Effector CD4-positive, alpha-beta T cell (primary cell): ENCODE results near the gene ZNFX1.
"Not testable (repeated sequence)": the region's sequence is repeated elsewhere in the genome, so short reads cannot be mapped to it uniquely, and the experiment has no call there.

Experiments
- DNase-seq: peaks from one replicate; pipeline ENCODE4 v3.0.0-alpha.2; 2020

ZNFX1 gene

DNA sequence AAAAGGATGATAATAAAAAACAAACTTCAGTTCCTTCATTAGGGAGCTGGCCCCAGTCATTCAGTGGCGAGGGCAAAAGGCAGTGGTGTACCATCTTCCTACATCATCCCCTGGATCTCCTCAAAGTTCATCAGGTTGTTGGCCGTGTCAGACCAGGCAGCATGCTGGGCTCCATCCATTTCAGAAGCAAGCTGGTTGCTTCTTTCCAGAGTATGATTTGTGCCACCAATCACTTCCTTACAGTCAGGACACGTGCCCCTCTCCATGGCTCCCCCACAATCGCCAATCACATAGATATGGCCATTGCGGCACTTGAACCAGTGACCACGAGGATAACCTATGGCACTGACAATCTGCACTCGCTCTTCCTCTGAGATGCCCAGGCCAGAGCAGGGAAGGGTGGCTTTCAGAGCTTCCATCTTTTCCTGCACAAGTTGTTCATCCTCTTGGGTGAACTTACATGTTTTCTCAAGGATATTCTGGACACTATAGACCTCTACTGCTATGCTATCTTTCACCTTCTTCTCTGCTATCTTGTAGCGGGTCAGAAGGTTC lies 30.6 kb downstream of the ZNFX1 start:
- no peak for DNase-seq

DNA sequence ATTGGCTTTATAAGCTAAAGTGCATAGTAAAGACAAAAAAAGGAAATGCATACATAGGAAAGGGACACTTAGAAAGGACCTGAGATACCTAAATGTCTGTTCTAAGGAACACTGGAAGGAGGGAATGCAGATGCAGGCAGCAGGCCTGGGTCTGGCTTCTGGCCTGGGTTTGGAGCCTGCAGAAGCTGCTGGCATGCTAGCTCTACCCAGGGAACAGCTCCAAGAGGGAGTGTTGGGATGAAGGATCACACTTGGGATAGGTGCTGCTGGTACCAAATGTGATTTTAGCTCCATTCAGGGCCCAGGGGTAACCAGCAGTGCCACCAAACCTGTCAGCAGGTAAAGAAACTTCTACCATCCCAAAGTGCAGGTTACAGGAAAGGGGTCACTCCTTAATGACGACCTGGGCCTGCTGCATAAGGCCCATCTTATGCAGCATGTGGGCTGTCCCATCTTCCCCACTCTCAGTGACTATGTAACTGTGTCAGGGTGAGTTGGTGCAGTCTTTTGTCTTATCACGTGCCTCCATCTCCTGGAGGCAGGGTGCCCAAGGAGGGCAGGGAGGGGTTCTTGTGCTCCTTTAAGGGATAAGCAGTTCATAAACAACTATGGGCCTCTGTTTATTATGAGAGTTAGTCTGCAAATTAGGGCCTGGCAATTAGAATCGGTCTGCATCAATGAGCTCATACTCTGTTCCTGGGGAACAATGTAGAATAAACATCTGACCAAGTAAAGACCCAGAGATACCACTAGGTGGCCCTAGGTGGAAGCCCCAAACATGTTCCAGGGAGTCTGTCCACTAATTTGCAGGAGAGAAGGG lies 31.7 kb downstream of the ZNFX1 start:
- DNase-seq = no peak

DNA sequence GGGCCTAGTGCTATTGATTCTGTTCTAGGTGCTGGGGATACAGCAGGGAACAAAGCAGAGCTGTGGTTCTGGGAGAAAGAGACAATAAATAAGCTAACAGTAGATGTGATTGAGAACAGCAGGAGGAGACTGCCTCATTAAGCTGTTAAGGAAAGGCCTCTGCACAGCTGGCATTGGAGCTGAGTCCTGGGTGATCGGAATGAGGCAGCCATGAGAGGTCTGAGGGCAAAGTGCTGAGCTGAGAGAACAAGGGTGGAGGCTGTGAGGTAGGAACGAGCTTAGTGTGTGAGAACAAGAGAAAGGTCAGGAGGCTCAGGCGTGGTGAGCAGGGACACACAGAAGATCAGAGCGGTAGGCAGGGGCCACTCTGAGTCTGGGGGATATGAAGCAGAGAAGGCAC lies 40.3 kb downstream of the ZNFX1 start:
- DNase-seq = no peak

DNA sequence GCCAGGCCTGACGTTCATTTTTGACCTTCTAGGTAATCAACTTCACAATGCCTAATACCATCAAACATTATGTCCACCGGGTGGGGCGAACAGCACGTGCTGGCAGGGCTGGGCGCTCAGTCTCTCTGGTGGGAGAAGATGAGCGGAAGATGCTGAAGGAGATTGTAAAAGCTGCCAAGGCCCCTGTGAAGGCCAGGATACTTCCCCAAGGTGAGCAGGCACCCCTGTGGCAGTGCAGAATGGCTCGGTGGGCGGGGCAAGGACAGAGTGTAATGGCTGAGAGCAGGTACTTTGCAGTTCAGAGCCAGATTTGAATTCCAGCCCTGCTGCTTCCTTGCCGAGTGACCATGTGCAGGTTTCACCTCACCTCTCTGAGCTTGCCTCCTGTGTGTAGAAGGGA lies 41.6 kb downstream of the ZNFX1 start:
- no peak for DNase-seq

DNA sequence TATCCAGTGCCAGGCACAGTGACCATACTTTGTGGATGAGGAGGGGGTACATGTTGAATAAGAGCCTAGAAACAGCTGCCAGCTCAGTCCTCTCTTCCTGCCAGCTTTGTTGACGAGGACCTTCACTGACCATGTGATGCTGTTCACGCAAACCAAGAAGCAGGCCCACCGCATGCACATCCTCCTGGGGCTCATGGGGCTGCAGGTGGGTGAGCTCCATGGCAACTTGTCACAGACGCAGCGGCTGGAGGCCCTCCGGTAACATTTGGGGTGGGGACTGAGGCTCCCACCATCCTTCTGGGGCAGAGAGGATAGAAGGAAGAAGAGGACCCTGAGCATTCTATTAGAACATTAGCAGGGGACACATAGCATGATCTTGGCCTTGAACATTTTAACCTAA lies 43.0 kb downstream of the ZNFX1 start:
- DNase-seq = no peak

DNA sequence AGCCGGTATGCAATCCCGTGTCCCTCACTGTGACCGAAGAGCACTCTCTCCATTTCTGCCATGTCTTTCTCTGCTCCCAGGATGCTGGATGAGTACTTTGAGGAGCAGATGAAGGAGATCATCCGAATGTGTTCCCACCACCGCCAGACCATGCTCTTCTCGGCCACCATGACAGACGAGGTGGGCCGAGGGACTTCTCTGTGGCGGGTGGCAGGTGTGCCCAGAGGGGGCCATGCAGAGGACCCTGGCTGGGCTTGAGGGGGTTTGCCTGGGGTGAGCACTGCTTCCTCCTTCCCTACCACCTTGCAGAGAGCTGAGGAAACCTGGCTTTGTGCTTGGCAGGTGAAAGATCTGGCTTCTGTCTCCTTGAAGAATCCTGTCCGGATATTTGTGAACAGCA lies 44.6 kb downstream of the ZNFX1 start:
- no peak for DNase-seq

DNA sequence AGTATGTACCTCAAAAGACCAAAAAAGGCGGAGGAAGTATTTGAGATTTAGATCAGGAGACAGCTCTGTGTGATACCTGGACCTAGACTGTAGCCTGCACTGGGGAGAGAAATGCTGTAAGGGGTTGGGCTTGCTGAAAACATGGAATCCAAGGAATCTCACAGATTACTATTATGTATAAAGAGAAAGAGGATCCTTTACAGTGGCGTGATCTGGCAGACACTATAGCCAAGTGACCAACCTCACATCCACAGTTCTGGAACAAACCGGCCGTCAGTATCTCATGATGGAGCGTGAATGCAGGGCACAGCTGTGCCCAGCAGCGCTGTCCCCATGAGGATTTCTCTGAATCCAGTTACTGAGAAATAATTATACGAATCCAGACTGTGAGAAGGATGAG lies 46.4 kb downstream of the ZNFX1 start:
- no peak for DNase-seq

DNA sequence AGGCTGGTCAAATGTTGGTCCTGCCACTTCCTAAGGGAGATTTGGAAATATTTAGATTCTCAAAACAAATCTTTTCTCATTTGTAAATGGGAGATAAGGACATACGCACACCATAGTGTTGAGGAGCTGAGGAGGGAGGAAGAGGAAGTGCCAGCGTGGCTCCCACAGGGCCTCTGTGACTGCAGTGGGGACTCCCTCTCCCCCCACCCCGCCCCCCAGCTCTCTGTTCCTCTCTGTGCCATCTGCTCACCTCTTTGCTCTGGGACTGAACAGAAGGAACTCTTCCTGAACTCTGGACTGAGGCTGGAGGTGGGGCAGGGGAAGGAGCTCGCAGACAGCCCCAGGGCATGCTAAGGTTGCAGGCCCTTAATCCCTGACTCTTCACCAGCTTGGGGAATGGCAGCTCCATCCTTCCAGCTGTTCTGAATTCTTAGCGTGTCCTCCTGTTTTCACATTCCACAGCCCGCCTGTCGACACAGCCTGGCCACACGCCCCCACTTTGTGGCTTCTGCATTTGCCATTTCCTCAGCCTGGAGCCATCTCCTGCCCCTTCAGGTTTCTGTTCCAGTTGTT lies 47.2 kb downstream of the ZNFX1 start:
- DNase-seq = no peak

DNA sequence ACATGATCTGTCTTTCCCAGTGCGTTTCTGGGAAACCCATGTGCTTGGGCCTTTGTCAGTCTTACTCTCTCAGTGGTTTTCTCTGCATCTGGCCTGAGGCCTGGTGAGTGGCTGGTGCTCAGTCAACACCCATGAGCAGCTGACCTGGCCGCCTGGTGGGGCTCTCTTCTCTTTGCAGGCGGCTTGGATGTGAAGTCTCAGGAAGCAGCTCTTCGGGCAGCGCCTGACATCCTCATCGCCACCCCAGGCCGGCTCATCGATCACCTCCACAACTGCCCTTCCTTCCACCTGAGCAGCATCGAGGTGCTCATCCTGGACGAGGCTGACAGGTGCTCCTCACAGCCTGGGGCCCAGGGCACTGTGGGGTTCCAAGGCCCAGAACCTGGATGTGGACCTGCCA lies 47.8 kb downstream of the ZNFX1 start:
- DNase-seq = no peak

DNA sequence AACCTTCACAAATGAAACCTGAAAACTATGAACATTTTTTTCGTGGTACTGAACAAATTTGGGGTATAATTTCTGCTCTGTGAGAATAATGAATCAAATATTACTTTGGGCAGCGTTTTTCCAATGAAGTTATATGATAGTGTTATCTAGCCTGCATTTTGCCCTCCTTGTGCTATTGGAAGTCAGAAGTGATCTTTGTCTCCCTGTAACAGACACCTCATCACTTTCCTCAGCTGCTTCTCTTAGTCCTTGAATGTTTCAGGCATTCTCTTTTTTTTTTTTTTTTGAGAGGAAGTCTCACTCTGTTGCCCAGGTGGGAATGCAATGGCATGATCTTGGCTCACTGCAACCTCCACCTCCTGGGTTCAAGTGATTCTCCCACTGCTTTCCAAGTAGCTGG lies 48.5 kb downstream of the ZNFX1 start:
- no peak for DNase-seq

DNA sequence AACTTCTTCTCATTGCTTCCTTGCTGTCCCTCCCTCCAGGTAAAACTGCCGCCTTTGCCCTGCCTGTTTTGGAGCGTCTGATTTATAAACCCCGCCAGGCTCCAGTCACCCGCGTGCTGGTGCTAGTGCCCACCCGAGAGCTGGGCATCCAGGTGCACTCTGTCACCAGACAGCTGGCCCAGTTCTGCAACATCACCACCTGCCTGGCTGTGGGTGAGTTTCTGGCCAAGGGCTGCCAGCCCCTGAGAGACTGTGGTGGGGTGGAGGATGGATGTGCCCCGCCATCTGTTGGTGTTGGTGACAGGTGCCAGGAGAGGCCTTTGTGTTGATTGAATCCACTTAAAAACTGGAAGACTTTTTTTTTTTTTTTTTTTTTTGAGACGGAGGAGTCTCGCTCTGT lies 49.2 kb downstream of the ZNFX1 start:
- DNase-seq = no peak

DNA sequence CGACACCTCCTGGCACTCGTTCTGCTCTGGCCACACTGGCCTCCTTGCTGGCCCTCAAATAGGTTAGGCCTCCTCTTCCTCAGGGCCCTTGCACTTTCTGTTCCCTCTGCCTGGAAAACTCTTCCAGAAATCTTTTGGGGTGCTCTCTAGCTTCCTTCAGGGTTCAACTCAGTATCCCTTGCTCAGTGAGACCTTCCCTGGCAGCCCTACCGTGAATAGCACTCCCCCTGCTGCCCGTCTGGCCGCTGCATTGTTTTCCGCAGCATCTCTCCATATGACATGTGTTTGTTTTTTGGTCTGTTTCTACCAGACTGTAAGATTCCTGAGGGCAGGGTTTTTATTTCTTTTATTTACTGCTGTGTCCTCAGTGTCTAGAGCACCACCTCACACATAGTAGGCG lies 52.0 kb downstream of the ZNFX1 start:
- DNase-seq = no peak

DNA sequence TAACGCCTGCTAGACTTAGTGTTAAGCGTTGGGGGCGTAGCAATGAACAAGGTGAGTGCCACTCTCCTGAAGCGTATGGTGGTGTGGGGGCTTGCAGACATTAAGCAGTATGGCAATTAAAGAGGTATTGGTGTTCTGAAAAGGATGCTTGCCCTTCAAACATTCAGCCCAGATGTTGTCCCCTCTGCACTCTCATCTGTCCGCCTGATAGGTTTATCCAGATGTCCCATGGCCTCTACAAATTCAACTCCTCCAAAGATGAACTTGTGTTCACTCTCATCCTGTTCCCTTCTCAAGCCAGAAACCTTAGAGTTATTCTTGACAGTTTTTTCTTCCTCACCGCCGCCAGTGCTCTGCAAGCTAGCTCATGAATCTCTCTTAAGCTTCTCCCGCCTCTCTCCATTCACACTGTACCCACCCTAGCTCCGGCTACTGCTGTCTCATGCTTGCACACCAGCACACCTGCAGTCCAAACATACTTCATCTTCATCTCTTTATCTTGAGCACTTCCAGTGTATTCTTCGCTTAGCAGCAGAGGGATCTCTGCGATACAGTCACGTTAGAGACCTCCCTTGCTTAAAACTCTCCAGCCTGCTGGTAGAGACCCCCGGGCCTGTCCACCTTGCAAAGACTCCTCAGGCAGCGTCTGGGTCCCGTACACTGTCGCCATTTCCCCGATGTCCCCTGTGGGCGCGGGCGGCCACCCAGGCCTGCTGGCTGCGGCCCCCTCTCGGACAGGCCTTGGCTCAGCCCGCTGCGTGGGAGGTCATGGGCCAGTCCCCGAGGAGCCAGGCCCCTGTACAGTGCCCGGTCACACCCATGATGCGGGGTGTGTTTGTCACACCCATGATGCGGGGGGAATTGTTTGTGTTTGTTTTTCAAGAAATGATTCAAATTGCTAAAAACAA lies 57.7 kb downstream of the ZNFX1 start:
- no peak for DNase-seq

DNA sequence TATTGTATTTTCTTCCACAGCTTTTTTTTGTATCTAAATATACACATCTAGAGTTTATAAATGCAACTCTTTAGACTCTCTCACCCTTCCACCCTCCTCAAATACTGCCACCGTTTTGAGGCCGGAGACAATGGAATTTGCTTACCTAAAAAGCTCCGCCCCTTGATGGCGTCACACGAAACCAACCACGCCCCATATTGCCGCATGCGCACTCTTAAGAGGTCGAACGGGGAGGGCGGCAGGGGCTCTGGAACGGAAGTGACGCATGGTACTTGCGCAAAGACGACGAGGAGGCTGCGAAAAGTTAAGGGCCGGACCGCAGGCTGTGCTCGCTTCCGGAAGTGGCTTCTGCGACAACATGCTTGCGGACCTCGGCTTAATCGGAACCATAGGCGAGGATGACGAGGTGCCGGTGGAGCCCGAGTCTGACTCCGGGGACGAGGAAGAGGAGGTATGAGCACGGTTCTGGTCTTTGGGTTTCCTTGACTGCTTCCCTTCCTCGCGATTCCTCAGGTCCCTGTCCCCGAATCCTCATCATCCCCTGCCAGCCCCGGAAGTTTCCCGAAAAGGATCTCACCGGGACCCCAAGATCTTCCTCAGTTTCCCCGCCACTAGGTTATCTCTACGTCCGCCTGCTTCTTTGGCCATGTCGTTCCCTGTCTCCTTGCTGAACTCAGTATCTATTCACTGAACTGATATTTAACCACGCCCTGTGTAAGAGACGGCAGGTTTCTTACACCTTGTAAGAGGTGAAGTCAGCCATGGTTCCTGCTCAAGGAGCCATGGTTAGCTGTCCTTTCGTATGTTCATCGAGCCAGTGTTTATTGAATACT lies 58.5 kb downstream of the ZNFX1 start, which contains the start of gene DDX27:
TSS of gene DDX27 (plus strand) at position 326 of the 833 bp plus-strand sequence. CDS start at position 359, 33 bp downstream.
- peak; percentile 94 for DNase-seq

DNA sequence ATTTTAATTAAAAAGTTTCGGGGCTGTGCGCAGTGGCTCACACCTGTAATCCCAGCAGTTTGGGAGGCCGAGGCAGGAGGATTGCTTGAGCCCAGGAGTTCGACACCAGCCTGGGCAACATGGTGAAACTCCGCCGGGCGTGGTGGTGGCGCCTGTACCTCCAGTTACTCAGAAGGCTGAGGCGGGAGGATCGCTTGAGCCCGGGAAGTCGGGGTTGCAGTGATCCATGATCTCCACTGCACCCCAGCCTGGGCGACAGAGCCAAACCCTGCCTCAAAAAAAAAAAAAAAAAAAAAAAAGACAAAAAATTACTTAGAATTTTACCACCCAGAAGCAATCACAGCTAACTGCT lies 59.1 kb downstream of the ZNFX1 start:
- DNase-seq = not testable (repeated sequence)

DNA sequence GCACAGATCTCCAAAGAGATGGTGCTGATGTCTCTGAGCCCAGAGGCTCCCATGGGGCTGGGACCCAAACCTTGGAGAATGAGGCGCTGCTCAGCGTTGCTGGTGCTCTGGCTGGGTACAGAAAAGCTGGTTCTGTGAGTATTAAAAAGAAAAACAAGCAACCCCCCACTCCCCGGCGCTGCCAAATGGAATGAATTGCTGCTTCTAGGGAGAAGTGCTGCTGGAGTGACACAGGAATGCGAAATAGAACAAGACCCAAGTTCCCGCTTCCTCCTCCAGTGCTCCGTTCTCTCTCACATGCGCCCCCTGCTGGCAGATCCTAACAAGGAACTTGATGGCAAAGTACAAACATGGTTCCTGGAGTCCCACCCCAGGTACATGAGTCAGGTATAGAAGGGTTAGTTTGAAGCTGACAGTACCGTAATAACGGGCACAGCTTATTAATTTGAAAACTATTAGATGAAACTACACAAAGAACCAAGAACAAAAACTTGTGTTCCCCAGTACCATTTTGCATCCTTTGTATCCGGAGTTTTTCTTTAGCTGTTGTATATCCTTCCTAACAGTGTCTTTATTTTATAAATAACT lies 60.8 kb downstream of the ZNFX1 start:
- peak; percentile 95 for DNase-seq

DNA sequence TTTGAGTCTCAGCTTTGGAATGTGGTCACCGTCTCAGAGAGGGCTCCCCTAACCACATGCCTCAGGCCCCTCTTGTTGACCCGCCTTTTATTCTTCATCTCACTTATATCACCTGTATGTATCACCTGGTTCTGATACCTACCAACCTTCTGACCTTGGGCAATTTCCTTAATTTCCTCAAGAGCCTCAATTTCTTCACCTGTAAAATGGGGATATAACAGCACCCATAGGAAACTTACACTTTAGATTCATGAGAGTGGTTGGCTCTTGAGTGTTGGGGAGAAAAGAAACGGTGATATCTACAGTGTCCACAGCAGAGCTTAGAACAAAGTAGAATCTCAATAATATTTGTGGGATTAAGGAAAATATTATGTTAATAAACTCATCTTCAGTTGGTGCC lies 62.6 kb downstream of the ZNFX1 start:
- DNase-seq = no peak

DNA sequence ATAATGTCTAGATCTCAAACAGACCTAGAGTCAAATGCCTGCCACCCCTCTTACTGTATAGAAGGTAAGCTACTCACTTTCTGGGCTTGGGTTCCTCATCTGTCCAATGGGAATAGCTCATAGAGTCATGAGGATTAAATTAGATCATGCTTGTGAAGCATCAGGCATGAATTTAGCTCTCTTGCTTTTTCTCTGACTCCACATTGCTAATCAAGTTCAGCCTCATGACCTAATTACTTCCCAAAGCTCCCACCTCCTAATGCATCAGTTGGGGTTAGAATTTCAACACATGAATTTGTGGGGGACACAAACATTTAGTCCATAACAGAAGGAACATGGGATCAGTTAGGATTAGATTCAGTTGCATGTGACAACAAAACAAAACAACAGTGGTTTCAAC lies 63.3 kb downstream of the ZNFX1 start:
- DNase-seq = no peak

DNA sequence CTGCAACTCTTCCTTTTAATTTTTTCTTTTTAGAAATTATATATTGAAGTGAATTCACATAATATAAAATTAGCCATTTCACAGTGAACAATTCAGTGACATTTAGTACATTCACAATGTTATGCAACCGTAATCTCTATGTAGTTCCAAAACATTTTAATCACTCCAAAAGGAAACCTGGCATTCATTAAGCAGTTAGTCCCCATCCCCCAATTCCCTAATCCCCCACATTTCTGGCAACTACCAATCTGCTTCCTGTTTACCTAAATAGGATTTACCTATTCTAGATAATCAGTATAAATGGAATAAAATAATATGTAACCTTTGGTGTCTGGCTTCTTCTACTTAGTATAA lies 67.1 kb downstream of the ZNFX1 start:
- no peak for DNase-seq

DNA sequence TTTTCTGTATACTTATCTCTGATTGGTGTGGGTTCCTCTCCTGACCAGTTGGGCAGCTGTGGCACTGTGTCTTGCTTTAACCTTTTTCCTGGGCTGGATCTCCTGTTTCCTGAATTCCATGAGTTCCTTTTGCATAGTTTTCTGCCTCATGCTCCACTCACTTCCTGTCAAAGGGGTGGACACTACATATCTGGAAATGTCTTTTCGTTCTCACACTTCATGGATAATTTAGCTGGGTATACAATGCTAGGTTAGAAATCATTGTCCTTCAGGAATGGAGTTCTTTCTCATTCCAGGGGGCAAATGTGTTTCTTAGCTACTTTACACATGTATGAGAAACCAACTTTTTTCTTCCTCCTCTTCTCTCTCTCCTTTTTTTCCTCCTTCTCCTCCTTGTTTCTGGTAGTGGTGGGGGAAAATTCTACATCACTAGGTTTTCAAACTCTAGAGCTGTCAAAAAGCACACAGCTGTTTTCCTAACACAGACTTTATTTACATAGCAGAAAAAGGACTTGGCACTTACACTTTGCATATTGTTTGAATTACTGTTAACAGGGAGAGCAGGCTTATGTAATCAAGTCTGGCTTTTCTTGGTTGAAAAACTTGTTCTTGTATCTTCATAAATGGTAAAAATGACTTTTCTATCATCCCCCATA lies 67.6 kb downstream of the ZNFX1 start:
- DNase-seq = no peak

DNA sequence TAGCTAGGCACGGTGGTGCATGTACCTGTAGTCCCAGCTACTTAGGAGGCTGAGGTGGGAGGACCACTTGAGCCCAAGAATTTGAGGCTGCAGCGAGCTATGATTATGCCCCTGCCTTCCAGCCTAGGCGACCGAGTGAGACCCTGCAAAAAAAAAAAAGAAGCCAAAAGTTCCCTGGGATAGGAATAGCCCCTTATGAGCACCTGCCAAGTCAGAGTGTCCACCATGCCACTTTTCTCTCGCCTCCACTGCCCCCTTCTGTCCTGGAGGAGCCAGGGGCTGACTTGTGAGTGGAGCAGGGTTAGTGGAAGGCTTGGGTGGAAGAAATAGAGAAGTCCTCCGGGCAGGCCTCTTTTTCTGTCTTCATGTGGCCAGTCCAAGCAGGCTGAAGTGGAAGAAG lies 70.8 kb downstream of the ZNFX1 start:
- no peak for DNase-seq

DNA sequence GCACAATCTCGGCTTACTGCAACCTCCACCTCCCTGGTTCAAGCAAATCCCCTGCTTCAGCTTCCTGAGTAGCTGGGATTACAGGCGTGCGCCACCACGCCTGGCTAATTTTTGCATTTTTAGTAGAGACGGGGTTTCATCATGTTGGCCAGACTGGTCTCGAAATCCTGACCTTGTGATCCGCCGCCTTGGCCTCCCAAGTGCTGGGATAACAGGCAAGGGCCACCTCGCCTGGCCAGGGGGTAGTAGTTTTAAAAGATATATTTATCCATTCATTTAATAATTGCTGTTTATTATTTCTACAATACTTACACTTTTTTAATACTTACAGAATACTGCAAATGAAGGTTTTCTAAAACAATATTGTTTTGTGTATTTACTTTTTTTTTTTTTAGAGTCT lies 74.1 kb downstream of the ZNFX1 start:
- DNase-seq = no peak
